Measurements from ENCODE around the gene TRAF1.

Gene TRAF1

GRCh38 chr9:120925535-120926396, 830 bp downstream of the TRAF1 start:
- TF ChIP-seq CTCF (IDR thresholded peaks at IDR 0.05; ENCODE audit: extremely low read depth, insufficient read depth, missing control alignments), result no peak
- DNase-seq (ENCODE audit: low spot score), result peak; percentile 77
- in situ Hi-C loops (cut with MboI; ENCODE audit: low pct_unique_long_range_greater_than_20kb, low sequenced_read_pairs, unreplicated experiment), result loop anchor here (25.0 kb wide), 1 partner anchor 163 kb away; no protein-coding TSS in a partner anchor

- DNase-seq (ENCODE audit: low spot score), result no peak
- no peak for TF ChIP-seq CTCF (IDR thresholded peaks at IDR 0.05; ENCODE audit: extremely low read depth, insufficient read depth, missing control alignments)
- in situ Hi-C loops (cut with MboI; ENCODE audit: low pct_unique_long_range_greater_than_20kb, low sequenced_read_pairs, unreplicated experiment), result loop anchor here (25.0 kb wide), 1 partner anchor 163 kb away; no protein-coding TSS in a partner anchor
These were observed 1.7 kb downstream of the TRAF1 start for GRCh38 chr9:120924698-120925534.

GRCh38 chr9:120923620-120924328, 2.8 kb downstream of the TRAF1 start:
- in situ Hi-C loops (cut with MboI; ENCODE audit: low pct_unique_long_range_greater_than_20kb, low sequenced_read_pairs, unreplicated experiment), result no loop called here
- TF ChIP-seq CTCF (IDR thresholded peaks at IDR 0.05; ENCODE audit: extremely low read depth, insufficient read depth, missing control alignments), result no peak
- DNase-seq (ENCODE audit: low spot score), result no peak

GRCh38 chr9:120922404-120923195, 4.0 kb downstream of the TRAF1 start:
- no peak for TF ChIP-seq CTCF (IDR thresholded peaks at IDR 0.05; ENCODE audit: extremely low read depth, insufficient read depth, missing control alignments)
- DNase-seq (ENCODE audit: low spot score), result no peak
- in situ Hi-C loops (cut with MboI; ENCODE audit: low pct_unique_long_range_greater_than_20kb, low sequenced_read_pairs, unreplicated experiment), result no loop called here

- no peak for DNase-seq (ENCODE audit: low spot score)
- in situ Hi-C loops (cut with MboI; ENCODE audit: low pct_unique_long_range_greater_than_20kb, low sequenced_read_pairs, unreplicated experiment), result no loop called here
These were observed 4.9 kb downstream of the TRAF1 start for GRCh38 chr9:120921661-120922181.

More at GRCh38 chr9:120921661-120922181, 4.9 kb downstream of the TRAF1 start:
- no peak for TF ChIP-seq CTCF (IDR thresholded peaks at IDR 0.05; ENCODE audit: extremely low read depth, insufficient read depth, missing control alignments)

Measured in GM13977 (cell line).